ENCODE results near the gene BICD1.
"Not testable (repeated sequence)": the region's sequence is repeated elsewhere in the genome, so short reads cannot be mapped to it uniquely, and the experiment has no call there.

Gene BICD1

DNA sequence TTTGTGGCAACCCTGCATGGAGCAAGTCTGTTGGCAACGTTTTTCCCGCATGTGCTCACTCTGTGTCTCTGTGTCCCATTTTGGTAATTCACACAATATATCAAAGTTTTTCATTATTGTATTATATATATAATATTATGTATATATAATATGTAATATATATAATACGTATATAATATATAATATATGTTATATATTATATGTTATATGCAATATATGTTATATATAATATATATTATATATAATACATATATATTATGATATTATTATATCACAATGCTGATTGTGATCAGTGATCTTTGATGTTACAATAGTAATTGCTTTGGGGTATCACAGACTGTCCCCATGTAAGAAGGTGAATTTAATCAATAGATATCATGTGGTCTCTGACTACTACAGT, 84.8 kb downstream of the BICD1 start:
- no peak for DNase-seq (ENCODE audit: low read depth, low spot score)

DNA sequence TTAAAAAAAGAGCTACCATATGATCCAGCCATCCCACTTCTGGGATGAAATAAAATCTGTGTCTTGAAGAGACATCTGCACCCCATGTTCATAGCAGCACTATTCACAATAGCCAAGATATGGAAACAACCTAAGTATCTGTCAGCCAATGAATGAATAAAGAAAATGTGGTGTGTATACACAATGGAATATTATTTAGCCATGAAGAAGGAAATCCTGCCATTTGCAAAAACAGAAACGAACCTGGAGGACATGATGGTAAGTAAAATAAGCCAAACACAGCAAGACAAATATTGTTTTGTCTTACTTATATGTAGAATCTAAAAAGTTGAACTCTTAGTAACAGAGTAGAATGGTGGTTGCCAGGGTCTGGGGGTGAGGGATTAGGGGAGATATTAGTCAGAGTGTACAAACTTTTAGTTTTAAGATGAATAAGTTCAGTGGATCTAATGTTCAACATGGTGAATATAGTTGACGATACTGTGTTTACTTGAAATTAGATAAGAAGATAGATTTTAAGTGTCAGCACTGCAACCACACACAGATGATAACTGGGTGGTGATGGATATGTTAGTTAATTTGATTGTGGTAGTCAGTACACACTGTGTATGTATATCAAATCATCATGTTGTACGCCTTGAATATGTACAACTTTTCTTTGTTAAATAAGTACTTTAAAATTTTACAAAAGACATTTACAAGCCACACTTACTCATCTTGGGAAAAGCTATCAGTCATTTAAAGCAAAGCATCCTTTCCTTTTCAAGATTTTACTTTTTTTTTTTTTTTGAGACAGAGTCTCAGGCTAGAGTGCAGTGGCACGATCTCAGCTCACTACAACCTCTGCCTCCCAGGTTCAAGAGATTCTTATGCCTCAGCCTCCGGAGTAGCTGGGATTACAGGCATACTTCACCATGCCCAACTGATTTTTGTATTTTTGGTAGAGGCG, 89.9 kb downstream of the BICD1 start:
- no peak for DNase-seq (ENCODE audit: low read depth, low spot score)

- DNase-seq (ENCODE audit: low read depth, low spot score): no peak
Measured at GRCh38 chr12:32197421-32197820, 90.8 kb downstream of the BICD1 start.

- no peak for DNase-seq (ENCODE audit: low read depth, low spot score)
Measured at GRCh38 chr12:32198555-32198954, 91.9 kb downstream of the BICD1 start.

DNA sequence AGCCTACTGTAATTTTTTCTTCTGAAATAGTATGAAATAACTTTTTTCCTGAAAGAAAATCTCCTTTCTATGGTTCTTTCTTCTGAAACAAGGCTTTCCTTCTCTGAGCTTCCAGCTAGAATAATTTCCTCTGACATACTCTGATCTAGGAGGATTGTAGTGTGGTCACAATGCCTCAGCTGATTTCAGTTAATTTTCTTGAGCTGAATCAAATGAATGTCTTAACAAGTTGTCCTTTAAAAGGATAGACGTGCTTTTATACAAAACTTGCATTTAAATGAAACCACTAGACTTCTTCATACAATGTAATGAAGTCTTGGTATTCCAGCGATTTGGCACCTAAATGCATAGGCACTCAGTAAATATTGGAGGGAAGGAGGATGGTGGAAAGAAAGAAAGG, 94.4 kb downstream of the BICD1 start:
- DNase-seq (ENCODE audit: low read depth, low spot score): no peak

DNA sequence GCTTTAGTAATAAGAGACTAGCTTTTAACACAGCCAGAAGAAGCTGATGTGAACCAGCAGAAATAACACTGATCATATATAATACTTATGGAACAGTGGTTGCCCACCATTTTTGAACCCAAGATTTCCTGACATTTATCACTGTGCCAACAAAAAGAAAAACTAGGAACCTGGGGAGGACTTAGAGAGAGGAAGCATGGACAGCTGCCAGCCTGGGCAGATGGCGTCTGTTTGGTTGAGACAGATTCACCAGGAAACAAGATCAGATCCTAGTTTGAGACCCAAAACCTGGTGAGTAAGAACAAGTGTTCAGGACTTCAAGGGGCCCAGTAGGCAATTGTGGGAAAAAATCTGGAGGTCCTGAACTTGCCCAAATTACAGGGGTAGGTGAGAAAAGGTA, 95.3 kb downstream of the BICD1 start:
- DNase-seq (ENCODE audit: low read depth, low spot score): no peak

DNA sequence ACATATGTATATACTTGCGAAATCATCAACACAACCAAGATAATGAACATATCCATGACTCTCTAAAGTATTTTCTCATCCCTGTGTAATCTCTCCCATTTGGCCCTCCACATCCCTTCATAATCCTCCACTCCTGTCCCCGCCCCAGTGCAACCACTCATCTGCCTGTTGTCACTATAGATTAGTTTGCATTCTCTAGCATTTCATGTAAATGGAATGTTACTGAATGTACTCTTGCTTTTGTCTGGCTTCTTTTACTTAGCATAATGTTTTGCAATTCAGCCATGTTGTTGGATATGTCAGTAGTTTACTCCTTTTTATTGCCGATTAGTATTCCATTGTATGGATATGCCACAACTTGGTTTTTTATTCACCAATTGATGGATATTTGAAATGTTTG, 99.1 kb downstream of the BICD1 start:
- no peak for DNase-seq (ENCODE audit: low read depth, low spot score)

DNA sequence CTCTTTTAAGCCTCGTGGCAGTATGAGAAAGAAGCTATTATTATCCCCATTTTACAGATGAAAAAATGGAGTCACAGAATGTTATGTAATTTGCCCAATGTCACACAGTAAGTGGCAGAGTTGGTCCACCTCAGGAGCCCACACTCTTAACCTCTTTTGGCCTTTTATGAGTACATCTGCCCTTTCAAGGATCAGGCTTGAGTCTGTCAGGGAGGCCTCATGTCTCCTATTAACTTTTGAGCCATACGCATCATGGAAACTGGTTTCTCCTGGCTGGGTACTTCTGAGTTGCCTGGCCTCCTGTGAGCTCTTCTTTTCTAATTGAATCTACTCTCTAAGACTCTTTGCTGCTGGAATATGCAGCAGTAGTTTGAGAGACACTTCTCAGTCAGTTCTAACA, 101.7 kb downstream of the BICD1 start:
- DNase-seq (ENCODE audit: low read depth, low spot score): no peak

DNA sequence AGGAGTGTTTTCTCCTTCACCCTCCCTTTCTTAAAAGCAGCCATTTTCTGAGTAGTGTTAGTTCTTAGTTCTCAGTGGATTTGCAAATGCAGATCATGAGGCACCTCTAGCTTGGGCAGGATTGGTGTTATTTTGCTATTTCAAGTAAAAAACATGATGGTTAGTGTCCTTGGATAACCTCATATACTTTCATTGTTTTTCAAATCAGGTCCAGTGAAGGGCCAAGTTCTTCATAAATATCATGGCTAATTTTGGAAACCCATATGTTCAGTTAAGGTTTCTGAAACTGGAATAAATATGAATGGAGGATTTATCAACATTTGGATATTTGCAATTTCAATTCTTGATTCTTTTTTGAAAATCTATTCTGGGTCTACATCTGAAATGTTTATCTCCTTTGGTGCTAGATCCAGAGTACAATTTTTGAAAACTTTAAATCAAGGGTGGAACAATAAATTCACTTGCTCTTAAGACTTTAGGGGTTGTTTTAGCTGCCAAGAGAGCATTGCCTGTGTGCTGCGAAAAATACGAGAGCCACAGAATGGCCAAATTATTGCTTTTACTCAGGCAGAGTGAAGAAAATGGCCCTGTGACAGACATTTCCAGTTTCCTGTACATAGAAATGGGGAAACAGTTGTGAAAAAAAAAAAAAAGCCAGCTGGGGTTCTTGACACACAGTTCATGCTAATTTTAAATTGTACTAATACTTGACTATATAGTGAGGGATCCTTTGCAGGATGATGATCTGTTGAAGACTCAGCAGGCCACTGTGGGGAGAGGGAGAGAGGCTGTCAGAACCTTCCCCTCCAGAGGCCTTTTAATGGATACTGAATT, 104.6 kb downstream of the BICD1 start:
- no peak for DNase-seq (ENCODE audit: low read depth, low spot score)

DNA sequence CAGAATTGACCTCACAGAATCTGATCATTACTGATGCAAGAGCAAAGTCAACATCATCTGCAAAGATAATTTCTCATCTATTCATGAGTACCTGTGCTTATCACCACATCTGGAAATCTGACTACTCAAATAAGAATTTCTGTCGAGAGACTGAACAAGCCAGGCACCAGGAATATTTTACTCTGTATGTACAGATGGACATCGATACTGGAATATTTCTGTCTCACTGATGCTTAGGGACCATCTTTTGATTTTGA, 105.2 kb downstream of the BICD1 start:
- no peak for DNase-seq (ENCODE audit: low read depth, low spot score)

DNA sequence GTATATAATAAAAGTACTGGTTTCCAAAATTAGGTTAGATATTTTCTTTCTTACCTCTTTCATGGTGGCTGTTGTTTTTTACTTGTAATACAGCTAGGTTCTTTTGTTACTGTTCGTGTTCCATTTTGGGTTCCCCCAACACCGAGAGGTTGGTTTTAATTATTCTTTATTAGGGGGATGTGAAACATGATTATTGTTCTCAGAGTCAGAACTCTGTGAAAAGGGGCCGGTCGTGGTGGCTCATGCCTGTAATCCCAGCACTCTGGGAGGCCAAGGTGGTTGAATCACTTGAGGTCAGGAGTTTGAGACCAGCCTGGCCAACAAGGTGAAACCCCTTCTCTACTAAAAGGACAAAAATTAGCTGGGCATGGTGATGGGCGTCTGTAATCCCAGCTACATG, 108.1 kb downstream of the BICD1 start:
- no peak for DNase-seq (ENCODE audit: low read depth, low spot score)

DNA sequence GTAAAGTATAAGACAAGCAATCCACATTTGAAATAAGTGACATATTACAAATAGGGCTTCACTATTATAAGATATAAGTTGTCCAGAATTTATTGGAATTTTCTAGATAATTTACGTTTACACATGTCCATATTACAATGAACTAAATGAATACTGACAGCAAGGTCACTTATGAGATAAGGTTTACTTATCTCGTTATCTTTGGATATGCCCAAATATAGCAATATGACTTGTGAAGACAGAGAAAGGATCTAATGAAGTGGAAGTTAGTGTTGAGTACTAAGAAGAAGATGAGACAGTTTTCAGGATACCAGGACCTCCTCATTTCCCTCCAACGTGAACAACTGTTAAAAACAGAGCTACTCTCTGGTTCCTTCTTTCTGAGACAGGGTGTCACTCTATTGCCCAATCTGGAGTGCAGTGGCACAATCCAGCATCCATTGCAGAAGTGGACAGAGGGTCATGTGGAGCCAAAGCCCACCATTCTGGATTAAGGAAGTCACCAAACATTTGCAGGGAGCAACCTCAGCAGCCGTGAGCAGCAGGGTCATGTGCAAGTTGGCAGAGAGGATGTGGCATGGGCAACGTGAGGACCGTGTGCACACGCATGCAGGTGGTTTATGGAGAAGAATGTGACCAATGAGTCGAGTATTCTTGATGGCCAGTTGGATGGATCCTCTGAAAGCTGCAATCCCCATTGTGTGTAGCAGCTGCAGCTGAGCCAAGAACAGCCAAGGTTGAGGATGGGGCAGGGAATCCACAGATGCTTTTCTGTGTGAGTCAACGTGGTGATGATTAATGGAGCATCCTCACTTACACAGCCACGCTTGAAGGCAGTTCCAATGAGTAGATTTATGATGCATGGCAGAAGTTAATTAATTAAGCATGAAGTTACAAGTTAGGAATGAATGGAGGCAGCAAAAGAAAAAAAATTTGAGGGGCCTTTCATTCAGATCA, 111.0 kb downstream of the BICD1 start:
- DNase-seq (ENCODE audit: low read depth, low spot score): no peak

DNA sequence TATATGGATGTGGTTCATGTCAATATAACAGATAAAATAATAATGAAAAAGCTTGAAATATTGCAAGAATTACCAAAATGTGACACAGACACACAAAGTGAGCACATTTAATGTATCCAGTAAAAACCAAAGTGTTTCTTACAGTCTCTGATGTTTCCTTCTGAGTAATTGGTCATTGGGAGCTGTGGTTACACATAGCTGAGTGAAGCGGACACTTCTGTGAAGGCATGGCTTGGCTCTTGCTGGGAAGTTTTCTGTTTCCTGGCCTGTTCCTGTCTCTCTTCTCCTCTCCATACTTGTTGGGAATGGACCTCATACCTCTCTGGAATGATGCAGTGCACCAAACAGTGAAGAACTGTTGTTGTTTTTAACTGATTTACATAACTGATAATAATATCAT, 117.3 kb downstream of the BICD1 start:
- DNase-seq (ENCODE audit: low read depth, low spot score): no peak

DNA sequence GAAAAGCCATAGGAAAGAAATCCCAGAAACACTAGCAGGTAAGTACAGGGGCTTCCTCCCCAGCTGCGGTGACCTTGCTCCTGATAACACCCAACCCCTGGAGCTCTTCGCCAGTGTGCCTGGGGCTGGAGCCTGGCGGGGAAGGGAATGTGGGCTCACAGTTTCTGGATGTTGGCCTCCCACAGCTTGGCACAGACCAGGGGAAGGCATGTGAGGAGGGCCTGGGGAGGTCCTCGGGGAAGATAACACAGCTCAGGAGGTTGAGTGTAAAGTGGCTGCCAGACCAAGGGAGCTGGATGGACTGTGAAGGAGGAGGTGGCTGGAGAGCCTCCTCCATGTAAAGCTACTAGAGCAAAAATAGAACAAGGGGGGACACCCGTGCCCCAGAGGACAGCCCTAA, 120.1 kb downstream of the BICD1 start:
- no peak for DNase-seq (ENCODE audit: low read depth, low spot score)

- DNase-seq (ENCODE audit: low read depth, low spot score): no peak
Measured at GRCh38 chr12:32229971-32230612, 123.4 kb downstream of the BICD1 start.

- DNase-seq (ENCODE audit: low read depth, low spot score): no peak
Measured at GRCh38 chr12:32230613-32230993, 124.0 kb downstream of the BICD1 start.

- DNase-seq (ENCODE audit: low read depth, low spot score): not testable (repeated sequence)
Measured at GRCh38 chr12:32231361-32231760, 124.7 kb downstream of the BICD1 start.

GRCh38 chr12:32233568-32233967, 126.9 kb downstream of the BICD1 start:
- DNase-seq (ENCODE audit: low read depth, low spot score): no peak

DNA sequence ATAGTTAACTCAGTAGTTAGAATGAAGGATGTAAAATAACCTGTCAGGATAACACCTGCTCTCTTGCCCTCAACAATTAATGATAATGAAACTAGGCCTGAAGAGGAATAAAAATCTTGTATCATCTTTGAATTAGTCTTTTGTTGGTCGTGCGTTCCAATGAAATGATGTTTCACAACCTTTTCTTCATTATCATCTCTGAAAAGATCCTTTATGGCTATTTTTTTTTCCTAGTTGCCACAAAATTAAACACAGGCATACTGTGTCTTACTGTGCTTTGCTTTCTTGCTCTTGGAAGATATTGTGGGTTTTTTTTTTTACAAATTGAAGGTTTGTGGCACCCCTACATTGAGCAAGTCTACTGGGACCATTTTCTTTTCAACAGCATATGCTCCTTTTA, 128.6 kb downstream of the BICD1 start:
- DNase-seq (ENCODE audit: low read depth, low spot score): no peak

GRCh38 chr12:32240162-32240561, 133.5 kb downstream of the BICD1 start:
- no peak for DNase-seq (ENCODE audit: low read depth, low spot score)

- DNase-seq (ENCODE audit: low read depth, low spot score): no peak
Measured at GRCh38 chr12:32240831-32241230, 134.2 kb downstream of the BICD1 start.
